ENCODE data around the gene TEX261. TPM values are rescaled to one million over a fixed set of nuclear protein-coding genes. Genes with fewer than 3 reads are reported as not detected.

TEX261 gene
- total RNA-seq, 4 donors from 2014 or later, result 24.6 to 41.0 (median 34.9) TPM

- ATAC-seq, result no peak
- Histone ChIP-seq H3K4me3 (no peak overlapping the region), H3K4me1 (peaks cover 0 to 34% (median 0%) of the 10 kb centered on the region in 3 donors), H3K27me3 (no peaks in the 10 kb centered on the region), H3K9me3 (no peaks in the 10 kb centered on the region), H3K36me3 (peaks cover 0 to 84% of the 10 kb centered on the region in 2 donors), H3K27ac (no peak overlapping the region)
- WGBS, 2 donors (ENCODE audit: low coverage in 1 of 2), result 75 to 85% methylated on average over 3 of the region's 4 CpGs
- TF ChIP-seq POLR2A (IDR thresholded peaks at IDR 0.05) (no peak), EP300 (IDR thresholded peaks at IDR 0.05) (no peak), POLR2AphosphoS5 (IDR thresholded peaks at IDR 0.05) (no peak), CTCF (IDR thresholded peaks at IDR 0.05) (no peak)
Measured at GRCh38 chr2:70986499-70987189, 8.0 kb downstream of the TEX261 start.

- H3K27me3 ChIP-seq, result no peaks in the 10 kb centered on the region
- WGBS, 2 donors (ENCODE audit: low coverage in 1 of 2), result no CpG with 5 or more reads among the region's 1 CpG
- TF ChIP-seq EP300 (IDR thresholded peaks at IDR 0.05) (no peak), POLR2AphosphoS5 (IDR thresholded peaks at IDR 0.05) (no peak), POLR2A (IDR thresholded peaks at IDR 0.05) (no peak), CTCF (IDR thresholded peaks at IDR 0.05) (no peak)
Measured at GRCh38 chr2:70985956-70986355, 8.7 kb downstream of the TEX261 start.

GRCh38 chr2:70985283-70985688, 9.4 kb downstream of the TEX261 start:
- 83 to 93% methylated on average over 1 to 4 of the region's 5 CpGs for WGBS, 2 donors (ENCODE audit: low coverage in 1 of 2)
- H3K27me3 ChIP-seq, result no peaks in the 10 kb centered on the region
- no peak for TF ChIP-seq POLR2A (IDR thresholded peaks at IDR 0.05)
- no peak for TF ChIP-seq CTCF (IDR thresholded peaks at IDR 0.05)
- TF ChIP-seq EP300 (IDR thresholded peaks at IDR 0.05), result no peak
- no peak for TF ChIP-seq POLR2AphosphoS5 (IDR thresholded peaks at IDR 0.05)
- H3K4me1 ChIP-seq, result peaks cover 0 to 22% (median 0%) of the 10 kb centered on the region in 3 donors
- no peak overlapping the region for H3K27ac ChIP-seq
- H3K4me3 ChIP-seq, result no peak overlapping the region
- H3K36me3 ChIP-seq, result peaks cover 0 to 71% of the 10 kb centered on the region in 2 donors
- no peak for ATAC-seq
- no peaks in the 10 kb centered on the region for H3K9me3 ChIP-seq

More at GRCh38 chr2:70985956-70986355, 8.7 kb downstream of the TEX261 start:
- peaks cover 0 to 27% (median 0%) of the 10 kb centered on the region in 3 donors for H3K4me1 ChIP-seq
- ATAC-seq, result no peak
- H3K27ac ChIP-seq, result no peak overlapping the region
- no peak overlapping the region for H3K4me3 ChIP-seq
- no peaks in the 10 kb centered on the region for H3K9me3 ChIP-seq
- H3K36me3 ChIP-seq, result peaks cover 0 to 78% of the 10 kb centered on the region in 2 donors

- no peak overlapping the region for H3K27ac ChIP-seq
- no peaks in the 10 kb centered on the region for H3K27me3 ChIP-seq
- no peak for TF ChIP-seq POLR2AphosphoS5 (IDR thresholded peaks at IDR 0.05)
- TF ChIP-seq EP300 (IDR thresholded peaks at IDR 0.05), result no peak
- no peak for TF ChIP-seq POLR2A (IDR thresholded peaks at IDR 0.05)
- TF ChIP-seq CTCF (IDR thresholded peaks at IDR 0.05), result peak; percentile 56 to 86 (median 64)
- no peaks in the 10 kb centered on the region for H3K9me3 ChIP-seq
- peaks cover 0 to 22% (median 0%) of the 10 kb centered on the region in 3 donors for H3K4me1 ChIP-seq
- WGBS, 2 donors (ENCODE audit: low coverage in 1 of 2), result no CpG with 5 or more reads among the region's 32 CpGs
- ATAC-seq, result peak; percentile 48
- H3K4me3 ChIP-seq, result no peak overlapping the region
- peaks cover 0 to 65% of the 10 kb centered on the region in 2 donors for H3K36me3 ChIP-seq
Measured at GRCh38 chr2:70984576-70985282, 9.9 kb downstream of the TEX261 start.

Data from gastroesophageal sphincter (tissue), 4 donors.